H9 (cell line): Measurements from ENCODE around the gene RIPK4. TPM values are rescaled to one million over a fixed set of nuclear protein-coding genes. Genes with fewer than 3 reads are reported as not detected.

ENCODE experiments used
- DNase-seq: peaks from one replicate; pipeline ENCODE4 v3.0.0-alpha.2; 2017
- H2AFZ ChIP-seq: one replicate; pipeline ENCODE4 v1.6.1; 2013; ENCODE audit warnings: mild to moderate bottlenecking, low read length, control low read depth, moderate library complexity
- H2AK5ac ChIP-seq: 2 replicates; pipeline ENCODE4 v1.6.1; 2013; ENCODE audit warnings: low read length, control low read depth, mixed read lengths; ENCODE audit not compliant: insufficient read length
- H2BK120ac ChIP-seq: one replicate; pipeline ENCODE4 v1.6.1; 2013; ENCODE audit warnings: low read depth, mild to moderate bottlenecking, low read length, control low read depth, inconsistent platforms; ENCODE audit not compliant: poor library complexity, severe bottlenecking
- H2BK12ac ChIP-seq: 2 replicates; pipeline ENCODE4 v1.6.1; 2013; ENCODE audit warnings: low read length, control low read depth, mixed read lengths, low read depth; ENCODE audit not compliant: insufficient read length
- H2BK15ac ChIP-seq: 2 replicates; pipeline ENCODE4 v1.6.1; 2013; ENCODE audit warnings: low read depth, low read length, control low read depth
- H2BK20ac ChIP-seq: one replicate; pipeline ENCODE4 v1.6.1; 2013; ENCODE audit warnings: low read depth, mild to moderate bottlenecking, low read length, control low read depth, inconsistent platforms; ENCODE audit not compliant: poor library complexity, severe bottlenecking
- H2BK5ac ChIP-seq: 2 replicates; pipeline ENCODE4 v1.6.1; 2013; ENCODE audit warnings: low read length, control low read depth, mixed read lengths; ENCODE audit not compliant: insufficient read length
- H3K14ac ChIP-seq: 2 replicates; pipeline ENCODE4 v1.6.1; 2013; ENCODE audit warnings: low read length, control low read depth; ENCODE audit not compliant: insufficient read depth
- H3K18ac ChIP-seq: 2 replicates; pipeline ENCODE4 v1.6.1; 2013; ENCODE audit warnings: low read depth, mild to moderate bottlenecking, mixed read lengths, low read length, control low read depth; ENCODE audit not compliant: insufficient read length
- H3K23ac ChIP-seq: 2 replicates; pipeline ENCODE4 v1.6.1; 2013; ENCODE audit warnings: low read length, control low read depth, mixed read lengths, low read depth; ENCODE audit not compliant: insufficient read length
- H3K23me2 ChIP-seq: 2 replicates; pipeline ENCODE4 v1.6.1; 2013; ENCODE audit warnings: low read depth, mild to moderate bottlenecking, mixed read lengths, low read length, control low read depth; ENCODE audit not compliant: insufficient read length, poor library complexity, severe bottlenecking
- H3K27ac ChIP-seq: 2 replicates; pipeline ENCODE4 v1.5.1; 2013; ENCODE audit warnings: low read length, control low read depth, mixed read lengths, low read depth; ENCODE audit not compliant: insufficient read length
- H3K27me3 ChIP-seq: 2 replicates; pipeline ENCODE4 v1.6.1; 2013; ENCODE audit warnings: low read length, control low read depth, inconsistent platforms; ENCODE audit not compliant: insufficient read depth
- H3K4ac ChIP-seq: 2 replicates; pipeline ENCODE4 v1.6.1; 2013; ENCODE audit warnings: low read depth, mild to moderate bottlenecking, control low read depth, inconsistent platforms, low read length, moderate library complexity
- H3K4me1 ChIP-seq: 2 replicates; pipeline ENCODE4 v1.6.1; 2013; ENCODE audit warnings: low read length, control low read depth, inconsistent platforms; ENCODE audit not compliant: insufficient read depth
- H3K4me2 ChIP-seq: 2 replicates; pipeline ENCODE4 v1.6.1; 2013; ENCODE audit warnings: low read length, control low read depth, mixed read lengths; ENCODE audit not compliant: insufficient read length, insufficient read depth
- H3K56ac ChIP-seq: 2 replicates; pipeline ENCODE4 v1.6.1; 2013; ENCODE audit warnings: low read depth, mild to moderate bottlenecking, mixed read lengths, low read length, control low read depth; ENCODE audit not compliant: insufficient read length
- H3K79me1 ChIP-seq: 2 replicates; pipeline ENCODE4 v1.6.1; 2013; ENCODE audit warnings: low read depth, mild to moderate bottlenecking, moderate library complexity, low read length, control low read depth, inconsistent platforms; ENCODE audit not compliant: insufficient read depth, poor library complexity, severe bottlenecking
- H3K79me2 ChIP-seq: 2 replicates; pipeline ENCODE4 v1.6.1; 2013; ENCODE audit warnings: low read length, control low read depth, inconsistent platforms; ENCODE audit not compliant: insufficient read depth
- H3K9ac ChIP-seq: 2 replicates; pipeline ENCODE4 v1.6.1; 2013; ENCODE audit warnings: low read length, control low read depth, mixed read lengths; ENCODE audit not compliant: insufficient read length; ENCODE audit errors: extremely low read depth
- H3K9me3 ChIP-seq: one replicate; pipeline ENCODE4 v1.6.1; 2013; ENCODE audit warnings: low read depth, low read length, inconsistent platforms; ENCODE audit not compliant: control insufficient read depth
- H3T11ph ChIP-seq: one replicate; pipeline ENCODE4 v1.6.1; 2013; ENCODE audit warnings: mild to moderate bottlenecking, low read length, control low read depth, inconsistent platforms
- H4K20me1 ChIP-seq: one replicate; pipeline ENCODE4 v1.6.1; 2013; ENCODE audit not compliant: control insufficient read depth, insufficient read length, insufficient read depth
- H4K5ac ChIP-seq: 2 replicates; pipeline ENCODE4 v1.6.1; 2013; ENCODE audit warnings: low read depth, mild to moderate bottlenecking, mixed read lengths, low read length, control low read depth; ENCODE audit not compliant: insufficient read length
- H4K8ac ChIP-seq: replicated peaks from 2 replicates; pipeline ENCODE4 v1.6.1; 2013; ENCODE audit warnings: low read length, control low read depth, mixed read lengths, low read depth; ENCODE audit not compliant: insufficient read length
- H4K91ac ChIP-seq: 2 replicates; pipeline ENCODE4 v1.6.1; 2013; ENCODE audit warnings: low read depth, mild to moderate bottlenecking, moderate library complexity, mixed read lengths, low read length, control low read depth; ENCODE audit not compliant: insufficient read length
- H3K27ac Mint-ChIP-seq, 3 experiments: 2 replicates in 2 of 3; 3 replicates in 1 of 3; pipeline ENCODE4 v1.8.0; 2020 to 2021; ENCODE audit warnings: mixed read lengths in 3 of 3, mild to moderate bottlenecking in 1 of 3, moderate library complexity in 1 of 3
- H3K27me3 Mint-ChIP-seq: 2 replicates; pipeline ENCODE4 v1.8.0; 2021; ENCODE audit warnings: low read depth, mild to moderate bottlenecking, moderate library complexity, mixed read lengths
- H3K36me3 Mint-ChIP-seq, 3 experiments: 2 replicates in 2 of 3; 3 replicates in 1 of 3; pipeline ENCODE4 v1.8.0; 2020 to 2021; ENCODE audit warnings: low read depth in 3 of 3, mixed read lengths in 3 of 3; ENCODE audit not compliant: insufficient read depth in 1 of 3
- H3K4me1 Mint-ChIP-seq, 2 experiments: 2 replicates each; pipeline ENCODE4 v1.8.0; 2020; ENCODE audit warnings: mixed read lengths in 2 of 2
- H3K4me3 Mint-ChIP-seq, 2 experiments: 2 replicates in 1 of 2; 3 replicates in 1 of 2; pipeline ENCODE4 v1.8.0; 2020 to 2021; ENCODE audit warnings: mild to moderate bottlenecking in 2 of 2, mixed read lengths in 2 of 2, moderate library complexity in 1 of 2
- H3K9me3 Mint-ChIP-seq, 2 experiments: 2 replicates in 1 of 2; 3 replicates in 1 of 2; pipeline ENCODE4 v1.8.0; 2020; ENCODE audit warnings: mild to moderate bottlenecking in 2 of 2, mixed read lengths in 2 of 2, moderate library complexity in 1 of 2
- CTCF ChIP-seq: fragments of 200-600 bp; sonication (generic); conservative IDR thresholded peaks from 3 replicates; pipeline ENCODE4 v1.8.0; 2021; ENCODE audit warnings: antibody characterized with exemption, mild to moderate bottlenecking
- WGBS: extraction: QIAGEN DNeasy Blood & Tissue Kit; methylation state at CpG from one replicate; pipeline ENCODE4 v1.1.7; 2013; ENCODE audit warnings: missing lambda C conversion rate, low lambda C conversion rate, mixed read lengths; ENCODE audit not compliant: insufficient read length; ENCODE audit errors: extremely low coverage; 5-methylcytosine and 5-hydroxymethylcytosine counted together
- total RNA-seq: library from RNA; stranded (reverse); gene quantifications from 2 replicates; pipeline ENCODE4 v1.2.1, GENCODE V29; 2021

RIPK4 gene
- total RNA-seq, 1 experiment from 2014 or later = 2.9 TPM

DNA sequence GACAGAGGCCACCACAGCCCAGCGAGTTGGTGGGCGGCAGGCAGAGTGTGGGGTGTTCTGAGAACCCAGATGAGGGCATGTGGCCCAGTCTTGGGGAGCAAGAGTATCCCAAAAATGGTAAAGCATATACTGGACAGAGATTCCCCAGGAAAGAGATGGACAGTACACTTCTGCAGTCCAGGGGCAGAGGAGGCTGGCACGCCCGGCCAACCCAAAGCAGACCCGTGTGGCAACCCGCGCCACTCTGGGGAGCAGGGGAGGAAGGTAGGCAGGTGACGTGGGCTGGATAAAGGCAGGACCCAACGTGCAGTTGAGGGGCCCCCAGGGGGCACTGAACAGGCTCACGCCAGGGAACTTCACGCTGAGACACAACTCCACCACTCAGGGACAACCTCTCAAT, 46.4 kb upstream of the RIPK4 start:
- Histone ChIP-seq H4K91ac (no peak overlapping the region), H2BK15ac (no peak overlapping the region), H3T11ph (no peak overlapping the region), H3K9ac (no peak overlapping the region), H3K9me3 (no peaks in the 10 kb centered on the region), H4K8ac (no peak overlapping the region), H2AK5ac (no peak overlapping the region), H3K14ac (no peak overlapping the region), H3K18ac (no peak overlapping the region), H3K27me3 (no peaks in the 10 kb centered on the region), H3K4ac (no peak overlapping the region), H2BK20ac (no peak overlapping the region), H4K20me1 (no peaks in the 10 kb centered on the region), H3K79me2 (no peaks in the 10 kb centered on the region), H3K79me1 (no peaks in the 10 kb centered on the region), H4K5ac (no peak overlapping the region), H2BK5ac (no peak overlapping the region), H2AFZ (no peak overlapping the region), H2BK12ac (no peak overlapping the region), H3K4me2 (no peak overlapping the region), H3K4me1 (no peaks in the 10 kb centered on the region), H3K23me2 (no peaks in the 10 kb centered on the region), H2BK120ac (no peak overlapping the region), H3K27ac (no peak overlapping the region), H3K56ac (no peak overlapping the region), H3K23ac (no peak overlapping the region)
- Mint-ChIP-seq H3K27ac (no peak overlapping the region), H3K36me3 (peaks cover 5 to 34% (median 21%) of the 10 kb centered on the region in 3 experiments; a peak in 6 of 7 replicates), H3K4me3 (no peak overlapping the region), H3K9me3 (no peaks in the 10 kb centered on the region; a peak in 1 of 5 replicates), H3K4me1 (no peaks in the 10 kb centered on the region), H3K27me3 (no peaks in the 10 kb centered on the region)
- no CpG with 5 or more reads among the region's 11 CpGs for WGBS
- no peak for TF ChIP-seq CTCF
- no peak for DNase-seq
